Astrocyte (in vitro differentiated cells and primary cell): ENCODE results near the gene SAMD9. TPM values are rescaled to one million over a fixed set of nuclear protein-coding genes. Genes with fewer than 3 reads are reported as not detected.

Experiments used
- DNase-seq: peaks from one replicate; pipeline ENCODE4 v3.0.0-alpha.2; 2010; ENCODE audit warnings: low read depth
- FAIRE-seq: peaks from 2 replicates; lab custom pipeline; 2011; peaks lifted over from hg19 to GRCh38; lab: Jason Lieb, UNC
- H2AFZ ChIP-seq: 2 replicates; pipeline ENCODE4 v1.6.0; 2012; ENCODE audit warnings: low read depth, low read length, inconsistent platforms
- H3K27ac ChIP-seq: 2 replicates; pipeline ENCODE4 v1.5.1; 2011; ENCODE audit warnings: low read depth, low read length, inconsistent platforms
- H3K27me3 ChIP-seq: 2 replicates; pipeline ENCODE4 v1.6.0; 2011; ENCODE audit warnings: low read length, inconsistent platforms; ENCODE audit not compliant: insufficient read depth
- H3K36me3 ChIP-seq: 2 replicates; pipeline ENCODE4 v1.5.1; 2011; ENCODE audit warnings: low read length, inconsistent platforms; ENCODE audit not compliant: insufficient read depth
- H3K4me1 ChIP-seq: 2 replicates; pipeline ENCODE4 v1.5.1; 2011; ENCODE audit warnings: low read length, inconsistent platforms; ENCODE audit not compliant: insufficient read depth
- H3K4me2 ChIP-seq: 2 replicates; pipeline ENCODE4 v1.6.0; 2012; ENCODE audit warnings: low read length, inconsistent platforms
- H3K4me3 ChIP-seq: 2 replicates; pipeline ENCODE4 v1.5.1; 2011; ENCODE audit warnings: low read depth, mild to moderate bottlenecking, low read length, inconsistent platforms; ENCODE audit not compliant: insufficient read depth
- H3K79me2 ChIP-seq: 2 replicates; pipeline ENCODE4 v1.6.0; 2012; ENCODE audit warnings: mild to moderate bottlenecking, low read length, inconsistent platforms; ENCODE audit not compliant: insufficient read depth
- H3K9ac ChIP-seq: 2 replicates; pipeline ENCODE4 v1.6.0; 2012; ENCODE audit warnings: mild to moderate bottlenecking, low read length, inconsistent platforms
- H3K9me3 ChIP-seq: 2 replicates; pipeline ENCODE4 v1.5.1; 2012; ENCODE audit warnings: low read depth, mild to moderate bottlenecking, low read length, inconsistent platforms; ENCODE audit not compliant: insufficient read depth
- H4K20me1 ChIP-seq: 2 replicates; pipeline ENCODE4 v1.6.0; 2012; ENCODE audit warnings: low read length, inconsistent platforms; ENCODE audit not compliant: insufficient read depth
- H3K27ac Mint-ChIP-seq: one replicate; pipeline ENCODE4 v1.8.0; 2021; ENCODE audit warnings: mild to moderate bottlenecking, mixed read lengths; ENCODE audit not compliant: unreplicated experiment
- H3K27me3 Mint-ChIP-seq: one replicate; pipeline ENCODE4 v1.8.0; 2021; ENCODE audit warnings: low read depth, mixed read lengths; ENCODE audit not compliant: unreplicated experiment
- H3K36me3 Mint-ChIP-seq: one replicate; pipeline ENCODE4 v1.8.0; 2021; ENCODE audit warnings: low read depth, mixed read lengths; ENCODE audit not compliant: unreplicated experiment
- H3K4me1 Mint-ChIP-seq: one replicate; pipeline ENCODE4 v1.8.0; 2021; ENCODE audit warnings: low read depth, mixed read lengths; ENCODE audit not compliant: unreplicated experiment
- H3K4me3 Mint-ChIP-seq: one replicate; pipeline ENCODE4 v1.8.0; 2021; ENCODE audit warnings: mild to moderate bottlenecking, moderate library complexity, mixed read lengths; ENCODE audit not compliant: unreplicated experiment
- H3K9me3 Mint-ChIP-seq: one replicate; pipeline ENCODE4 v1.8.0; 2021; ENCODE audit warnings: mild to moderate bottlenecking, mixed read lengths; ENCODE audit not compliant: unreplicated experiment
- EZH2 ChIP-seq: IDR thresholded peaks from 2 replicates; pipeline ENCODE4 v1.6.1; 2012; ENCODE audit warnings: mild to moderate bottlenecking, low read length, inconsistent platforms; ENCODE audit not compliant: insufficient read depth
- total RNA-seq: library from RNA; stranded (reverse); gene quantifications from 2 replicates; pipeline ENCODE4 v1.2.1, GENCODE V29; 2021
- TF ChIP-seq, protein P1 (sequence below): IDR thresholded peaks from 2 replicates; pipeline ENCODE4 v1.5.1; 2011; ENCODE audit warnings: low read depth, mild to moderate bottlenecking, inconsistent platforms, low read length, moderate library complexity; ENCODE audit not compliant: insufficient read depth

The SAMD9 gene
- total RNA-seq, 1 donor from 2014 or later, result 64.4 TPM

DNA sequence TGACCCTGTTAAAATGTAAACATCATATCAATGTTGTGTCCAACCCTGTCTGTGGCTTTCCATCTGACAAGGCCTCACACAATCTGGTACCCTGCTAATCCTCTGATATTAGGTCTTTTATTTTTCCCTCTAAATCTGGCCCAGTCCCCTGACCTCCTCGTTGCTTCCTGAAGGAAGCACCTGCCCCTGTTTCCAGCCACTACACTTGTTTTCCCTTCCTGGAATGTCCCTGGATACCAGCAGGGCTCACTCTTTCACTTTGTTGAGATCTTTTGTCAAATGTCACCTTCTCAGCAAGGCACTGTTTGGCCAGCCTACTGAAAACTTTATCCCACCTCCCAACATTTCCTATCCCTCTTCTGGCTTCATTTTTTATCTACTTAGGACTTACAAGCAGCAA is 28.3 kb upstream of the SAMD9 start:
- Mint-ChIP-seq H3K9me3 (peaks cover 3% of the 10 kb centered on the region), H3K27ac (no peak overlapping the region), H3K4me3 (peak overlapping the region; percentile 55), H3K36me3 (peaks cover 27% of the 10 kb centered on the region), H3K27me3 (no peaks in the 10 kb centered on the region), H3K4me1 (peaks cover 18% of the 10 kb centered on the region)
- Histone ChIP-seq H3K4me1 (peaks cover 5% of the 10 kb centered on the region), H4K20me1 (no peaks in the 10 kb centered on the region), H3K79me2 (no peaks in the 10 kb centered on the region), H3K9ac (no peak overlapping the region), H3K9me3 (no peaks in the 10 kb centered on the region), H3K4me3 (no peak overlapping the region), H3K27me3 (no peaks in the 10 kb centered on the region), H2AFZ (no peak overlapping the region), H3K27ac (no peak overlapping the region), H3K36me3 (no peaks in the 10 kb centered on the region), H3K4me2 (no peak overlapping the region)
- DNase-seq (no peak), FAIRE-seq (no peak)
- TF ChIP-seq EZH2, result no peak
- TF ChIP-seq, protein P1, sequence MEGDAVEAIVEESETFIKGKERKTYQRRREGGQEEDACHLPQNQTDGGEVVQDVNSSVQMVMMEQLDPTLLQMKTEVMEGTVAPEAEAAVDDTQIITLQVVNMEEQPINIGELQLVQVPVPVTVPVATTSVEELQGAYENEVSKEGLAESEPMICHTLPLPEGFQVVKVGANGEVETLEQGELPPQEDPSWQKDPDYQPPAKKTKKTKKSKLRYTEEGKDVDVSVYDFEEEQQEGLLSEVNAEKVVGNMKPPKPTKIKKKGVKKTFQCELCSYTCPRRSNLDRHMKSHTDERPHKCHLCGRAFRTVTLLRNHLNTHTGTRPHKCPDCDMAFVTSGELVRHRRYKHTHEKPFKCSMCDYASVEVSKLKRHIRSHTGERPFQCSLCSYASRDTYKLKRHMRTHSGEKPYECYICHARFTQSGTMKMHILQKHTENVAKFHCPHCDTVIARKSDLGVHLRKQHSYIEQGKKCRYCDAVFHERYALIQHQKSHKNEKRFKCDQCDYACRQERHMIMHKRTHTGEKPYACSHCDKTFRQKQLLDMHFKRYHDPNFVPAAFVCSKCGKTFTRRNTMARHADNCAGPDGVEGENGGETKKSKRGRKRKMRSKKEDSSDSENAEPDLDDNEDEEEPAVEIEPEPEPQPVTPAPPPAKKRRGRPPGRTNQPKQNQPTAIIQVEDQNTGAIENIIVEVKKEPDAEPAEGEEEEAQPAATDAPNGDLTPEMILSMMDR, result no peak

DNA sequence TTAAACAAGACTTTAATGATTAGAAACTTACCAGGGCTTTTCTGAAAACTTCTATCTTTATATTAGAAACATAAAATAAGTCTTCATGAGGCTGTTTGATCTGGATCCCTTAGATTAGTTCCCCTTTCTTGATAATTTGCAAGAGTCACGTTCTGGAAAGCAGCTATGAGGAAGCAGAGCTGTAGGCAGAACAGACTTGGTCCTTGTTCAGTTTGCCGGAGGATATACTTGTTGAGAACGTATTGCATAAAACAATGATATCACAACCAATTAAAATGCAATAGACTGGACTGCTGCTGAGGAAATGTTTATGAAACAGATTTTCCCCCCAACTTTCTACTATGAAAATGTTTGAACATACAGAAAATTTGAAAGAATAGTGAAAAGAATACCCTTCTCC is 27.6 kb upstream of the SAMD9 start:
- Histone ChIP-seq H3K27ac (no peak overlapping the region), H3K4me2 (no peak overlapping the region), H2AFZ (no peak overlapping the region), H3K79me2 (no peaks in the 10 kb centered on the region), H4K20me1 (no peaks in the 10 kb centered on the region), H3K4me1 (peaks cover 1% of the 10 kb centered on the region), H3K9ac (no peak overlapping the region), H3K9me3 (no peaks in the 10 kb centered on the region), H3K36me3 (no peaks in the 10 kb centered on the region), H3K4me3 (no peak overlapping the region), H3K27me3 (no peaks in the 10 kb centered on the region)
- Mint-ChIP-seq H3K27ac (no peak overlapping the region), H3K4me1 (peaks cover 18% of the 10 kb centered on the region), H3K27me3 (no peaks in the 10 kb centered on the region), H3K9me3 (peaks cover 3% of the 10 kb centered on the region), H3K4me3 (no peak overlapping the region), H3K36me3 (peaks cover 27% of the 10 kb centered on the region)
- TF ChIP-seq EZH2, result no peak
- TF ChIP-seq, protein P1, result no peak
- DNase-seq, result no peak
- FAIRE-seq, result no peak

DNA sequence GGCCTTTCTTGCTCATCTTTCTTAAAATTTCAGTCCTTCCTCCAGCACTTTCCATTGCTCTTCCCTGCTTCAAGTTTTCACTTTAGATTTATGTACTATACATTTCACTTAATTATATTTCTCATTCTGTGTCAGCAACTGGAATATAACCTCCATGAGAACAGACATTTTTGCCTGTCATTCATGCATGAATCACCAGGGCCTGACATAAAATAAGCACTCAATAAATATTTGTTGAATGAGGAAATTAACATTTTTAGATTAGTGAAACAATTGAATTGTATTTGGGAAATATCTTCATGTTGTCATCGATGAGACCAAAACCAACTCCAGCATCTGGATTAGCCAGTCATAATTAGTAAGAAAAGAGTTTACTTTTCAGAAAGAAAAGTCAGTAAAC is 24.3 kb upstream of the SAMD9 start:
- no peaks in the 10 kb centered on the region for H3K27me3 ChIP-seq
- H3K36me3 ChIP-seq, result no peaks in the 10 kb centered on the region
- H3K4me1 Mint-ChIP-seq, result peaks cover 11% of the 10 kb centered on the region
- H4K20me1 ChIP-seq, result no peaks in the 10 kb centered on the region
- H3K4me3 ChIP-seq, result no peak overlapping the region
- H3K4me3 Mint-ChIP-seq, result no peak overlapping the region
- no peak for TF ChIP-seq EZH2
- TF ChIP-seq, protein P1, result no peak
- FAIRE-seq (no peak), DNase-seq (no peak)
- no peaks in the 10 kb centered on the region for H3K4me1 ChIP-seq
- no peak overlapping the region for H2AFZ ChIP-seq
- no peak overlapping the region for H3K27ac Mint-ChIP-seq
- H3K79me2 ChIP-seq, result no peaks in the 10 kb centered on the region
- peaks cover 6% of the 10 kb centered on the region for H3K9me3 Mint-ChIP-seq
- H3K27me3 Mint-ChIP-seq, result no peaks in the 10 kb centered on the region
- no peak overlapping the region for H3K27ac ChIP-seq
- H3K9me3 ChIP-seq, result no peaks in the 10 kb centered on the region
- H3K9ac ChIP-seq, result no peak overlapping the region
- H3K4me2 ChIP-seq, result no peak overlapping the region
- H3K36me3 Mint-ChIP-seq, result peaks cover 31% of the 10 kb centered on the region
